ENCODE results near the gene NLRC4. TPM values are rescaled to one million over a fixed set of nuclear protein-coding genes. Genes with fewer than 3 reads are reported as not detected.
A peak's percentile ranks its signal among the peaks of the same experiment; 100 is the strongest.

Gene NLRC4
- total RNA-seq (2011; cell fraction: chromatin; rRNA removed; ENCODE audit: low replicate concordance) = not detected in 2 replicates
- 0.17 TPM in 1 of 2 replicates, not detected in the other for total RNA-seq (2011; cell fraction: nucleolus; rRNA removed)
- not detected in 2 replicates for total RNA-seq (2011; cell fraction: nucleoplasm; rRNA removed)
- total RNA-seq (2014; rRNA removed) (0.08 TPM in 1 of 2 replicates, not detected in the other), total RNA-seq (2014; rRNA removed; fragmentation: Illumina TruSeq; extraction: Trizol) (0.07 TPM in 1 of 2 replicates, not detected in the other), total RNA-seq (2015; rRNA removed; fragmentation: Illumina TruSeq; extraction: Trizol) (0.04 and 0.14 TPM in 2 replicates), total RNA-seq (2021) (0.07 TPM in 1 of 2 replicates, not detected in the other), polyA plus RNA-seq (2011; rRNA removed) (0.03 and 0.07 TPM in 2 replicates), polyA plus RNA-seq (2014; fragmentation: Illumina TruSeq; extraction: Trizol) (0.04 TPM in 1 of 2 replicates, not detected in the other), polyA plus RNA-seq (2014; fragmentation: Nextera tagmentation; extraction: Ambion mirVana) (under 1 TPM; 0.06 to 0.18 TPM), polyA plus RNA-seq (2014; rRNA removed) (0.05 TPM in 1 of 2 replicates, not detected in the other), polyA minus RNA-seq (2011; rRNA and poly(A)+ RNA removed) (not detected in 2 replicates), Bru-seq, nascent RNA (percentile 4 among the genes with signal in this experiment), BruChase-seq, experiment 1, labeled RNA remaining after a 2-hour chase (percentile 18 among the genes with signal in this experiment), BruChase-seq, experiment 2, labeled RNA remaining after a 6-hour chase (percentile 7 among the genes with signal in this experiment)
- polyA plus RNA-seq (2011; cell fraction: cytosol; rRNA removed) = 0.04 TPM in 1 of 2 replicates, not detected in the other
- polyA plus RNA-seq (2011; cell fraction: nucleus; rRNA removed) = 0.03 and 0.06 TPM in 2 replicates
- polyA plus RNA-seq (2012) = 0.21 and 0.46 TPM in 2 replicates
- polyA minus RNA-seq (2011; cell fraction: cytosol; rRNA and poly(A)+ RNA removed) = not detected in 2 replicates
- 0.13 TPM in 1 of 2 replicates, not detected in the other for polyA minus RNA-seq (2011; cell fraction: nucleus; rRNA and poly(A)+ RNA removed)
- long read RNA-seq, experiment 1, partial matches to known transcripts = 0 of 1 reads
- long read RNA-seq, experiment 1, other reads (novel, unspliced or antisense) = 1 of 1 reads
- long read RNA-seq, experiment 2 = 0 reads
- long read RNA-seq, experiment 3 = 0 reads

DNA sequence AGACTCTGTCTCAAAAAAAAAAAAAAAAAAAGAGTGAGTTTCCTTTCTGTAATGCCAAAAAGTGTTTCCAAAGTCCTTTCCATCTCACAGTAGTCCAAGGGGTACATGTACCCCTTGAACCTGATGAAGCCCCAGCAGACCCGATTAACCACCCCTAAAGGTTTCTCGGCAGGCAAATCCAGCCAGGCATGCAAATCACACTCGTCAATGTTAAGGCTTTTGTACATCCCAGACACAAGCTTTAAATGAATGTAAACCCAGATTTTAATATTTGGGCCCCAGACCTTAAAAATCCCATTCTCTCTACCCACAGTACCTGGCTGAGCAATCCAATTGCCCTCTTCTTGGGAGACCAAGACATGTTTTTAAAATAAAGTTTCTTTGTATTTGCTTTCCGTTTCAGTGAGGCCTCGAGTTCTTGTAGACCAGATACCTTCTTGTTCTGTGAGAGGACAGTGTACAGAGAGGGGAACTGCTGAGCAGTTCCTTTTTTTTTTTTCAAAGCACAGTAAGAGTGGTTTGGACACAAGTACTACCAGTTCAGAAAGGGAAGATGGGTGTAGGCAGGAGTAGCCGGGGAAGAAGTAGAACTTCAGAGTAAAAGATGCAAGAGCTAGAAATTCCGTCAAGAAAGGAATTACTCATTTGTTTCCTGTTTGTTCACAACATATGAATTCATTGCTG is at the start of gene NLRC4:
NLRC4 (minus strand) TSS at position 465 of the 684 bp plus-strand sequence. CDS start 8,111 bp downstream, outside the sequence.
- no peak for FAIRE-seq
- intact Hi-C loops (cut with micrococcal nuclease) = no loop called here
- TF ChIP-seq PHB (CRISPR knock-in tag; IDR thresholded peaks at IDR 0.05) (no peak), ZNF384 (IDR thresholded peaks at IDR 0.05; ENCODE audit: low read depth, low read length) (peak; percentile 51; the same call in 1 of the 2 replicates), SPI1 (IDR thresholded peaks at IDR 0.05; ENCODE audit: borderline replicate concordance, low read depth, low read length) (peak; percentile 90)
- H3K9me1 ChIP-seq (ENCODE audit: control insufficient read depth, insufficient read depth, low read length) = no peaks in the 10 kb centered on the region
- peak within 1 kb of the TSS; percentile 71 for H2AFZ ChIP-seq (ENCODE audit: low read depth, low read length)
- no peaks in the 10 kb centered on the region for H3K27me3 ChIP-seq (ENCODE audit: control insufficient read depth in 2 of 2, insufficient read depth in 2 of 2, low read length in 2 of 2)
- peak within 1 kb of the TSS in 1 of 2 experiments; percentile 2; a peak in 1 of 4 replicates for H3K9ac ChIP-seq (ENCODE audit: insufficient read depth in 1 of 2, low read depth in 2 of 2, low read length in 2 of 2)
- in situ Hi-C loops (cut with MboI) = no loop called here
- H3K36me3 ChIP-seq (ENCODE audit: control insufficient read depth, insufficient read depth, low read length) = no peaks in the 10 kb centered on the region
- no peak within 1 kb of the TSS for H3K4me3 ChIP-seq
- no peak within 1 kb of the TSS for H3K4me2 ChIP-seq (ENCODE audit: insufficient read depth, low read length)
- H4K20me1 ChIP-seq (replicated peaks; ENCODE audit: control insufficient read depth, insufficient read depth, low read length) = no peaks in the 10 kb centered on the region
- DNase-seq (ENCODE audit: extremely low read depth in 1 of 4, low spot score in 3 of 4) = no peak
- no peaks in the 10 kb centered on the region for H3K79me2 ChIP-seq (ENCODE audit: control insufficient read depth, insufficient read depth, low read length)
- CTCF ChIA-PET (ENCODE audit: low intra/inter-chr PET ratio) = no interaction called here
- 33% methylated on average over 7 of the region's 7 CpGs for WGBS (ENCODE audit: insufficient coverage, low coverage, missing lambda C conversion rate)
- H3K27ac ChIP-seq (ENCODE audit: extremely low read depth, low read depth, low read length) = no peak within 1 kb of the TSS
- no peaks in the 10 kb centered on the region; a peak in 2 of 5 replicates for H3K4me1 ChIP-seq (replicated peaks in 1 of 2; ENCODE audit: control insufficient read depth in 2 of 2, insufficient read depth in 2 of 2, low read length in 2 of 2)
- peak; percentile 63 for ATAC-seq
- POLR2A ChIA-PET = interaction anchor here (0.6 to 1.4 kb wide), 2 partner anchors 9 to 10 kb away, joined by 3 read pairs; no protein-coding TSS in a partner anchor
- no TSS peak for BruUV-seq (replicated peaks)
- no peaks in the 10 kb centered on the region for H3K9me3 ChIP-seq (replicated peaks; ENCODE audit: control insufficient read depth, insufficient read depth, low read depth, low read length)
